ENCODE data around the gene PPP1R16B. TPM values are rescaled to one million over a fixed set of nuclear protein-coding genes. Genes with fewer than 3 reads are reported as not detected.

The PPP1R16B gene
- total RNA-seq, 2 donors from 2014 or later, result 1.6 to 4.7 TPM

- Histone ChIP-seq H3K4me3 (no peak overlapping the region), H3K4me1 (peaks cover 16% of the 10 kb centered on the region), H3K27me3 (no peaks in the 10 kb centered on the region), H3K9me3 (no peaks in the 10 kb centered on the region), H3K36me3 (replicated peaks in 1 of 2; ENCODE audit: insufficient read depth in 1 of 2, low read depth in 2 of 2) (no peaks in the 10 kb centered on the region), H3K27ac (no peak overlapping the region)
- DNase-seq (no peak), ATAC-seq (no peak)
- TF ChIP-seq CTCF (IDR thresholded peaks at IDR 0.05) (no peak), POLR2A (IDR thresholded peaks at IDR 0.05) (no peak)
- WGBS, 2 donors, result 78 to 84% methylated on average over 4 of the region's 4 CpGs
- intact Hi-C loops (cut with DNase I), result no loop called here
These were observed 91.8 kb downstream of the PPP1R16B start for GRCh38 chr20:38897267-38897666.

GRCh38 chr20:38900606-38901005 is 95.1 kb downstream of the PPP1R16B start:
- TF ChIP-seq POLR2A (IDR thresholded peaks at IDR 0.05) (no peak), CTCF (IDR thresholded peaks at IDR 0.05) (no peak)
- no peak overlapping the region for H3K4me3 ChIP-seq
- H3K9me3 ChIP-seq, result no peaks in the 10 kb centered on the region
- H3K4me1 ChIP-seq, result no peaks in the 10 kb centered on the region
- no peaks in the 10 kb centered on the region for H3K36me3 ChIP-seq (replicated peaks in 1 of 2; ENCODE audit: insufficient read depth in 1 of 2, low read depth in 2 of 2)
- no peak for DNase-seq
- intact Hi-C loops (cut with DNase I), result no loop called here
- H3K27ac ChIP-seq, result no peak overlapping the region
- H3K27me3 ChIP-seq, result no peaks in the 10 kb centered on the region
- no peak for ATAC-seq
- WGBS, 2 donors, result 64 to 66% methylated on average over 6 to 13 of the region's 13 CpGs

GRCh38 chr20:38902601-38903000 is 97.1 kb downstream of the PPP1R16B start:
- no peaks in the 10 kb centered on the region for H3K9me3 ChIP-seq
- no peaks in the 10 kb centered on the region for H3K27me3 ChIP-seq
- WGBS, 2 donors, result 90 to 91% methylated on average over 7 to 8 of the region's 8 CpGs
- DNase-seq (no peak), ATAC-seq (no peak)
- H3K36me3 ChIP-seq (replicated peaks in 1 of 2; ENCODE audit: insufficient read depth in 1 of 2, low read depth in 2 of 2), result no peaks in the 10 kb centered on the region
- no peak for TF ChIP-seq CTCF (IDR thresholded peaks at IDR 0.05)
- no peak for TF ChIP-seq POLR2A (IDR thresholded peaks at IDR 0.05)
- intact Hi-C loops (cut with DNase I), result no loop called here
- no peak overlapping the region for H3K4me3 ChIP-seq
- no peak overlapping the region for H3K27ac ChIP-seq
- no peaks in the 10 kb centered on the region for H3K4me1 ChIP-seq

GRCh38 chr20:38903335-38903734 is 97.8 kb downstream of the PPP1R16B start:
- Histone ChIP-seq H3K4me1 (no peaks in the 10 kb centered on the region), H3K27ac (no peak overlapping the region), H3K36me3 (replicated peaks in 1 of 2; ENCODE audit: insufficient read depth in 1 of 2, low read depth in 2 of 2) (no peaks in the 10 kb centered on the region), H3K27me3 (no peaks in the 10 kb centered on the region), H3K9me3 (no peaks in the 10 kb centered on the region), H3K4me3 (no peak overlapping the region)
- WGBS, 2 donors, result 34 to 36% methylated on average over 5 of the region's 5 CpGs
- no peak for ATAC-seq
- TF ChIP-seq CTCF (IDR thresholded peaks at IDR 0.05), result no peak
- no peak for TF ChIP-seq POLR2A (IDR thresholded peaks at IDR 0.05)
- intact Hi-C loops (cut with DNase I), result no loop called here
- no peak for DNase-seq

GRCh38 chr20:38905375-38905774 is 99.9 kb downstream of the PPP1R16B start:
- Histone ChIP-seq H3K27ac (no peak overlapping the region), H3K36me3 (replicated peaks in 1 of 2; ENCODE audit: insufficient read depth in 1 of 2, low read depth in 2 of 2) (no peaks in the 10 kb centered on the region), H3K27me3 (no peaks in the 10 kb centered on the region), H3K4me3 (no peak overlapping the region), H3K9me3 (no peaks in the 10 kb centered on the region), H3K4me1 (no peaks in the 10 kb centered on the region)
- ATAC-seq (no peak), DNase-seq (no peak)
- WGBS, 2 donors, result 35 to 52% methylated on average over 1 of the region's 1 CpG
- TF ChIP-seq POLR2A (IDR thresholded peaks at IDR 0.05) (no peak), CTCF (IDR thresholded peaks at IDR 0.05) (no peak)
- intact Hi-C loops (cut with DNase I), result no loop called here

Measured in body of pancreas (tissue), 4 donors.